ENCODE measurements around the gene NAALADL2. TPM values are rescaled to one million over a fixed set of nuclear protein-coding genes. Genes with fewer than 3 reads are reported as not detected.

NAALADL2 gene
- total and polyA plus RNA-seq, 2 of the 8 experiments (the other 6 are each of a cell fraction or from before 2014, with no cell fraction given): 0.12 to 0.22 TPM

GRCh38 chr3:174953068-174953467 is 93.9 kb downstream of the NAALADL2 start:
- CTCF ChIA-PET (ENCODE audit: partially characterized antibody): no interaction called here
- H3K79me2 ChIP-seq (ENCODE audit: control insufficient read depth in 1 of 2, insufficient read depth in 2 of 2, low read length in 2 of 2): no peaks in the 10 kb centered on the region

More at GRCh38 chr3:174953068-174953467, 93.9 kb downstream of the NAALADL2 start:
- 57% methylated on average over 1 of the region's 1 CpG; no CpG with 5 or more reads in 1 of the 2 experiments for WGBS, 2 experiments (ENCODE audit: extremely low coverage in 1 of 2, insufficient coverage in 1 of 2, insufficient read length in 1 of 2, insufficient replicate concordance in 2 of 2, low coverage in 1 of 2, low lambda C conversion rate in 2 of 2, missing lambda C conversion rate in 1 of 2)
- Histone ChIP-seq H3K4ac (replicated peaks; ENCODE audit: insufficient read length, low read depth, low read length) (no peak overlapping the region), H3K27ac (ENCODE audit: low read depth, low read length) (no peak overlapping the region), H4K8ac (ENCODE audit: extremely low read depth, insufficient read depth, low read length) (no peak overlapping the region), H3K4me3 (ENCODE audit: extremely low read depth in 1 of 4, insufficient read depth in 2 of 4, low read depth in 3 of 4, low read length in 4 of 4) (no peak overlapping the region), H2BK20ac (ENCODE audit: low read length) (no peak overlapping the region), H2AK5ac (ENCODE audit: low read depth, low read length) (no peak overlapping the region), H3K18ac (ENCODE audit: extremely low read depth, low read length) (no peak overlapping the region), H3K79me1 (ENCODE audit: low read depth, low read length) (no peaks in the 10 kb centered on the region), H2BK5ac (ENCODE audit: low read depth, low read length) (no peak overlapping the region), H2AFZ (ENCODE audit: low read length) (no peak overlapping the region), H3K56ac (replicated peaks; ENCODE audit: insufficient read length, low read depth, low read length) (no peak overlapping the region), H3K14ac (ENCODE audit: insufficient read length) (no peak overlapping the region), H3K4me1 (replicated peaks in 1 of 4; ENCODE audit: control insufficient read depth in 3 of 4, insufficient read depth in 4 of 4, low read length in 3 of 4) (0 out of 7 replicates have a peak, but pooled peaks cover 0 to 2% (median 0%) of the 10 kb centered on the region in 4 experiments), H4K91ac (replicated peaks; ENCODE audit: insufficient read length, low read length) (no peak overlapping the region), H3K4me2 (ENCODE audit: insufficient read depth in 1 of 2, low read depth in 2 of 2, low read length in 2 of 2) (no peak overlapping the region), H2BK15ac (ENCODE audit: low read length) (no peak overlapping the region), H3K36me3 (ENCODE audit: control insufficient read depth in 2 of 4, insufficient read depth in 4 of 4, low read length in 3 of 4) (no peaks in the 10 kb centered on the region; a peak in 1 of 8 replicates), H3K23ac (ENCODE audit: insufficient read length) (no peak overlapping the region), H3K23me2 (ENCODE audit: low read depth, low read length) (no peaks in the 10 kb centered on the region), H3K9me3 (ENCODE audit: insufficient read depth in 2 of 2, low read depth in 1 of 2, low read length in 1 of 2) (no peaks in the 10 kb centered on the region), H2BK120ac (replicated peaks; ENCODE audit: low read depth, low read length) (no peak overlapping the region), H4K5ac (ENCODE audit: insufficient read length, low read depth, low read length) (no peak overlapping the region), H4K20me1 (replicated peaks in 1 of 2; ENCODE audit: control insufficient read depth in 1 of 2, insufficient read depth in 2 of 2, low read length in 2 of 2) (no peaks in the 10 kb centered on the region), H3K27me3 (replicated peaks in 1 of 4; ENCODE audit: control insufficient read depth in 3 of 4, extremely low read depth in 1 of 4, insufficient read depth in 3 of 4, low read length in 3 of 4) (no peaks in the 10 kb centered on the region), H3K9ac (replicated peaks in 1 of 4; ENCODE audit: extremely low read depth in 1 of 4, low read depth in 3 of 4, low read length in 3 of 4) (no peak overlapping the region), H2BK12ac (ENCODE audit: low read depth, low read length) (no peak overlapping the region)
- no peak for DNase-seq (ENCODE audit: low read depth in 1 of 2, low spot score in 2 of 2)
- TF ChIP-seq SIRT6 (IDR thresholded peaks at IDR 0.05; ENCODE audit: low read length) (no peak), ZNF274 (IDR thresholded peaks at IDR 0.05; ENCODE audit: borderline replicate concordance, extremely low read depth, low read length) (no peak), CBX8 (IDR thresholded peaks at IDR 0.05; ENCODE audit: borderline replicate concordance, low read depth, low read length) (no peak), E2F6 (IDR thresholded peaks at IDR 0.05) (no peak), KDM4A (IDR thresholded peaks at IDR 0.05; ENCODE audit: low read depth, low read length, severe bottlenecking) (no peak), SIX5 (IDR thresholded peaks at IDR 0.05; ENCODE audit: low read depth, low read length) (no peak), KDM5A (IDR thresholded peaks at IDR 0.05; ENCODE audit: low read length) (no peak), SRF (IDR thresholded peaks at IDR 0.05; ENCODE audit: low read depth, low read length) (no peak), NANOG (IDR thresholded peaks at IDR 0.05; ENCODE audit: insufficient read depth, low read depth, low read length, poor library complexity, severe bottlenecking) (no peak), RAD21 (IDR thresholded peaks at IDR 0.05 in 1 of 2, conservative IDR thresholded peaks at IDR 0.05 in 1 of 2; ENCODE audit: low read depth in 2 of 2, low read length in 2 of 2) (no peak), TCF12 (IDR thresholded peaks at IDR 0.05; ENCODE audit: low read depth, low read length) (no peak), TAF1 (IDR thresholded peaks at IDR 0.05; ENCODE audit: low read depth, low read length) (no peak), RXRA (IDR thresholded peaks at IDR 0.05; ENCODE audit: insufficient read depth, low read depth, low read length) (no peak)
- FAIRE-seq: no peak
- POLR2A ChIA-PET (ENCODE audit: partially characterized antibody): no interaction called here
